RPMI7951 (cell line): ENCODE measurements around the gene DENND1A. TPM values are rescaled to one million over a fixed set of nuclear protein-coding genes. Genes with fewer than 3 reads are reported as not detected.
"Not testable (repeated sequence)": the region's sequence is repeated elsewhere in the genome, so short reads cannot be mapped to it uniquely, and the experiment has no call there.

ENCODE experiments used
- DNase-seq: peaks from one replicate; pipeline ENCODE4 v3.0.0-alpha.2; 2012; ENCODE audit warnings: low read depth
- total RNA-seq: library from RNA; depleted of rRNA; stranded (reverse); fragments of >200 nt; shearing (Covaris generic); gene quantifications from 2 replicates; pipeline ENCODE4 v1.2.3, GENCODE V29; 2014; rRNA removed

Gene DENND1A
- 14.4 and 24.0 TPM in 2 replicates for total RNA-seq

GRCh38 chr9:123929870-123930831, at the start of gene DENND1A:
Gene DENND1A, minus strand, starts transcription at chr9:123930126. Its CDS starts 221 bp downstream, at chr9:123929905.
- peak; percentile 83 for DNase-seq

GRCh38 chr9:123978981-123979380, 49.1 kb upstream of the DENND1A start:
- DNase-seq = no peak

GRCh38 chr9:123976579-123976978, 46.7 kb upstream of the DENND1A start:
- not testable (repeated sequence) for DNase-seq

- DNase-seq = no peak
Observed at GRCh38 chr9:123975871-123976270, 45.9 kb upstream of the DENND1A start.

GRCh38 chr9:123974471-123974870, 44.5 kb upstream of the DENND1A start:
- no peak for DNase-seq

- no peak for DNase-seq
Observed at GRCh38 chr9:123973590-123974223, 43.8 kb upstream of the DENND1A start.

GRCh38 chr9:123972618-123973017, 42.7 kb upstream of the DENND1A start:
- no peak for DNase-seq

GRCh38 chr9:123967323-123967722, 37.4 kb upstream of the DENND1A start:
- no peak for DNase-seq

GRCh38 chr9:123965801-123966686, 36.1 kb upstream of the DENND1A start:
- DNase-seq = no peak

- DNase-seq = no peak
Observed at GRCh38 chr9:123964761-123965160, 34.8 kb upstream of the DENND1A start.

- no peak for DNase-seq
Observed at GRCh38 chr9:123960965-123961364, 31.0 kb upstream of the DENND1A start.

- DNase-seq = no peak
Observed at GRCh38 chr9:123960366-123960765, 30.4 kb upstream of the DENND1A start.

GRCh38 chr9:123959787-123960186, 29.9 kb upstream of the DENND1A start:
- no peak for DNase-seq

GRCh38 chr9:123957731-123958130, 27.8 kb upstream of the DENND1A start:
- DNase-seq = no peak

GRCh38 chr9:123957168-123957721, 27.3 kb upstream of the DENND1A start:
- DNase-seq = no peak

GRCh38 chr9:123955637-123956036, 25.7 kb upstream of the DENND1A start:
- no peak for DNase-seq

GRCh38 chr9:123954518-123955280, 24.8 kb upstream of the DENND1A start:
- DNase-seq = no peak

GRCh38 chr9:123952641-123953495, 22.9 kb upstream of the DENND1A start:
- no peak for DNase-seq

- DNase-seq = no peak
Observed at GRCh38 chr9:123948286-123948685, 18.4 kb upstream of the DENND1A start.

GRCh38 chr9:123947326-123947725, 17.4 kb upstream of the DENND1A start:
- no peak for DNase-seq
